Activated CD4-positive, alpha-beta T cell treated with anti-CD3 and anti-CD28 coated beads, Interleukin-2, amount 10 ng/mL, durations not matched to agents 7 days and 5 days (primary cell): Measurements from ENCODE around the gene FAM174C. TPM values are rescaled to one million over a fixed set of nuclear protein-coding genes. Genes with fewer than 3 reads are reported as not detected.

Experiments
- CTCF ChIA-PET: fragments of 350-600 bp; sonication (Branson Sonifier 250); formaldehyde crosslinking; loops from one replicate; lab custom pipeline; 2021; ENCODE audit warnings: antibody characterized with exemption; lab: Charles Lee
- POLR2A ChIA-PET: fragments of 350-600 bp; sonication (Branson Sonifier 250); formaldehyde crosslinking; loops from one replicate; lab custom pipeline; 2021; ENCODE audit warnings: antibody characterized with exemption; lab: Charles Lee
- DNase-seq: peaks from one replicate; pipeline ENCODE4 v3.0.0-alpha.2; 2020
- H3K27ac Mint-ChIP-seq: one replicate; pipeline ENCODE4 v1.8.0; 2021; ENCODE audit warnings: mild to moderate bottlenecking, moderate library complexity, mixed read lengths
- H3K27me3 Mint-ChIP-seq: one replicate; pipeline ENCODE4 v1.8.0; 2021; ENCODE audit warnings: mixed read lengths
- H3K36me3 Mint-ChIP-seq: one replicate; pipeline ENCODE4 v1.8.0; 2021; ENCODE audit warnings: low read depth, mixed read lengths
- H3K4me1 Mint-ChIP-seq: one replicate; pipeline ENCODE4 v1.8.0; 2021; ENCODE audit warnings: mixed read lengths
- H3K4me3 Mint-ChIP-seq: one replicate; pipeline ENCODE4 v1.8.0; 2021; ENCODE audit warnings: mild to moderate bottlenecking, moderate library complexity, mixed read lengths
- H3K9me3 Mint-ChIP-seq: one replicate; pipeline ENCODE4 v1.8.0; 2021; ENCODE audit warnings: mixed read lengths
- total RNA-seq, 2 experiments: library from RNA; stranded (reverse); gene quantifications; one replicate each; pipeline ENCODE4 v1.2.3, GENCODE V29; 2021

Gene FAM174C
- total RNA-seq: 10 to 100 TPM; 47.8 to 51.5 TPM

DNA sequence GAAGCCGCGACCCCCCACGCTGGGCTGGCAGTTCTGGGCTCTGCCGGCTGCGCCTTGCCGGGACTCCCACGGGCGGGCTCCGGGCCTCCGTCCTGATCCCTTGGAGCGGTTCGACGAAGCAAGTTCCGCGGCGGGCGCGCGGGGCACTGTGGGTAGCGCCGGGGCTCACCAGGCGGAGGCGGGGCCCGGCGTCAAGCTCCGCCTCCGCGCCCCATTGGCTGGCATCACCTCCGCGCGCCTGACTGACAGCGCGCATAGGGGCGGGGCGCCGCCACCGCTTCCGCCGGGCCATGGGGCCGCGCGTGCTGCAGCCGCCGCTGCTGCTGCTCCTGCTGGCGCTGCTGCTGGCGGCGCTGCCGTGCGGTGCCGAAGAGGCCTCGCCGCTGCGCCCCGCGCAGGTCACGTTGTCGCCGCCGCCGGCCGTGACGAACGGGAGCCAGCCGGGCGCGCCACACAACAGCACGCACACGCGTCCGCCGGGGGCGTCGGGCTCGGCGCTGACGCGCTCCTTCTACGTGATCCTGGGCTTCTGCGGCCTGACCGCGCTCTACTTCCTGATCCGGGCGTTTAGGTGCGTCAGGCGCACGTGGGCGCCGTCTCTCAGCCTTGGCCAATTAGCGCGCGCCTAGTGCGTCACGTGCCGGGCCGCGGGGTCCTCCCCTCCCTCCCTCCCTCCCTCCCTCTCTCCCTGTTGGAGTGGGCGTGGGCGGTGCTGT lies at the start of gene FAM174C:
TSS of gene FAM174C (plus strand) at position 271 of the 716 bp plus-strand sequence. CDS start at position 291, 20 bp downstream.
- no peaks in the 10 kb centered on the region for H3K9me3 Mint-ChIP-seq

DNA sequence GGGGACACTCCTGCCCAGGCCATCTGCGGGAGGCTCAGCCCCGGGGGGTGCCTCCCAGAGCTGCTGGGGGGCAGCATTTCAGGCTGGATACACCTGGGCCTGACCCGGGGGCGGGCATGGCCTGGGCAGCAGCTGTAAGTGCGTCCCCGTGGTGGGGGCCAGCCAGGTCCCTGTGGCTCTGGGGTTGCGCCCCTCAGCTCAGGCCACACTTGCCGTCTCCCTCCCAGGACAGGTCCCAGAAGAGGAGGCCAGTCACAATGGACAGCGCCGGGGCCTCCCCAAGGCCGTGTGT lies 49.2 kb upstream of the FAM174C start:
- H3K36me3 Mint-ChIP-seq: no peaks in the 10 kb centered on the region
- H3K4me1 Mint-ChIP-seq: no peaks in the 10 kb centered on the region
- H3K27me3 Mint-ChIP-seq: no peaks in the 10 kb centered on the region
- DNase-seq: no peak
- no peaks in the 10 kb centered on the region for H3K9me3 Mint-ChIP-seq
- CTCF ChIA-PET: interaction anchor here (1.1 kb wide), 2 partner anchors 9 to 456 kb away, joined by 3 read pairs; no protein-coding TSS in a partner anchor
- POLR2A ChIA-PET: no interaction called here
- no peak overlapping the region for H3K27ac Mint-ChIP-seq
- H3K4me3 Mint-ChIP-seq: no peak overlapping the region

More for the DNA sequence above, at the start of gene FAM174C:
- Mint-ChIP-seq H3K4me1 (peaks cover 56% of the 10 kb centered on the region), H3K36me3 (peaks cover 57% of the 10 kb centered on the region), H3K4me3 (peak within 1 kb of the TSS; percentile 88), H3K27me3 (no peaks in the 10 kb centered on the region), H3K27ac (peak within 1 kb of the TSS; percentile 97)
- peak; percentile 96 for DNase-seq
- ChIA-PET POLR2A (interaction anchor here (1.4 kb wide), 1 partner anchor 23 kb away, joined by 3 read pairs; no protein-coding TSS in a partner anchor), CTCF (interaction anchor here (0.6 to 4.4 kb wide), 6 partner anchors 9 to 353 kb away, joined by 3 to 34 read pairs (median 6); partner anchors contain the start of genes ABCA7 and ATP5F1D)

DNA sequence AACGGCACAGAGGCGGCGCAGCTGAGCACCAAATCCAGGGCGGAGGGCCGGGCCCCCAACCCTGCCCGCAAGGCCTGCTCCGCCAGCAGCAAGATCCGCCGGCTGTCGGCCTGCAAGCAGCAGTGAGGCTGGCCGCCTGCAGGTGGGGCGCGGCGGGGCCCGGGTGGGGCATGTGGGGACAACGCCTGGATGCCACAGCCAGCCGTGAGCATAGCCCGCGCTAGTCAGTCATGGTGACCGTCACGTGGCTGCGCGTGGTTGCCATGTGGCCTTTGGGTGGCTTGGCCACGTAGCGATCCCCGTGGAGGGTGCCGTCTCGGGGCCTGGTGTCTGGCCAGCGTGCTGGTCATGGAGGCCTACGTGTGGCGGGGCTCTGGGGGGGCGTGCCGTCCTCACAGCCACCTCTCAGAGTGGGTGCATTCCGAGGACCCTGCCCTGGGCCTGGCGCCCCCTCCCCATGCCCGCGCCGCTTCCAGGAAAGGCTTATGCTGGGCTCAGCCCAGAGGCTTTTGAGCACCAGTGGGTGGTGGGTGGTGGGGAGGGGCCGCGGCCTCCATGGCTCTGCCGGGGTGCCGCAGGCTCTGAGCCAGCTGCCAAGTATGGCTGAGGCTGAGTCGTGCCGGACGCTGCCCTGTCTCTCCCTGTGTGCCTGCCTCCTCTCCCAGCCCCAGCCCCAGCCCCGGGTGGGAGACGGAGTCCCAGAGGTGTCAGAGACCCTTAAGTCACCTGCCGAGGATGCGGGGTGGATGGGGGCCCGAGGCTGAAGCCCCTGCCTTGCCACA lies 48.6 kb upstream of the FAM174C start:
- POLR2A ChIA-PET: no interaction called here
- Mint-ChIP-seq H3K27me3 (no peaks in the 10 kb centered on the region), H3K9me3 (no peaks in the 10 kb centered on the region), H3K27ac (no peak overlapping the region), H3K4me1 (no peaks in the 10 kb centered on the region), H3K4me3 (no peak overlapping the region), H3K36me3 (no peaks in the 10 kb centered on the region)
- DNase-seq: no peak
- CTCF ChIA-PET: interaction anchor here (1.1 to 1.5 kb wide), 2 partner anchors 10 to 40 kb away, joined by 3 read pairs; no protein-coding TSS in a partner anchor

DNA sequence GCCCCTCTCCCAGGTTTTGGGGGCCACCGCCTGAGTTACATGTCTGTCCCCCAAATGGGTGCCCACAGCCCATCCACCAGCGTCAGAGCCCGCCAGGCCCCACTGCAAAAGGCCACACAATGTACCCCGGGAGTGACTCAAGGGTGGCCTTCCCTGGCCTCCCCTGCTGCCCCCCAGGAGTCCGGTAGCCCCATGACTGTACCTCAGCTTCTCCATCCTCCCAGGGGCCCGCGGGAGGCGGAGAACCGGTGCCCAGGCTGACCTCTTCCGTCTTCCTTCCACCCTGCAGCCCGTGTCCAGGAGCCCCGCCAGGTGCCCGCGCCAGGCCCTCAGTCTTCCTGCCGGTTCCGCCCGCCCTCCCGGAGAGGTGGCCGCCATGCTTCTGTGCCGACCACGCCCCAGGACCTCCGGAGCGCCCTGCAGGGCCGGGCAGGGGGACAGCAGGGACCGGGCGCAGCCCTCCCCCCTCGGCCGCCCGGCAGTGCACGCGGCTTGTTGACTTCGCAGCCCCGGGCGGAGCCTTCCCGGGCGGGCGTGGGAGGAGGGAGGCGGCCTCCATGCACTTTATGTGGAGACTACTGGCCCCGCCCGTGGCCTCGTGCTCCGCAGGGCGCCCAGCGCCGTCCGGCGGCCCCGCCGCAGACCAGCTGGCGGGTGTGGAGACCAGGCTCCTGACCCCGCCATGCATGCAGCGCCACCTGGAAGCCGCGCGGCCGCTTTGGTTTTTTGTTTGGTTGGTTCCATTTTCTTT lies 47.9 kb upstream of the FAM174C start:
- Mint-ChIP-seq H3K36me3 (no peaks in the 10 kb centered on the region), H3K27ac (no peak overlapping the region), H3K27me3 (no peaks in the 10 kb centered on the region), H3K4me3 (no peak overlapping the region), H3K4me1 (no peaks in the 10 kb centered on the region), H3K9me3 (no peaks in the 10 kb centered on the region)
- no peak for DNase-seq
- CTCF ChIA-PET: interaction anchor here (1.5 kb wide), 1 partner anchor 39 kb away, joined by 3 read pairs; no protein-coding TSS in a partner anchor
- POLR2A ChIA-PET: no interaction called here

DNA sequence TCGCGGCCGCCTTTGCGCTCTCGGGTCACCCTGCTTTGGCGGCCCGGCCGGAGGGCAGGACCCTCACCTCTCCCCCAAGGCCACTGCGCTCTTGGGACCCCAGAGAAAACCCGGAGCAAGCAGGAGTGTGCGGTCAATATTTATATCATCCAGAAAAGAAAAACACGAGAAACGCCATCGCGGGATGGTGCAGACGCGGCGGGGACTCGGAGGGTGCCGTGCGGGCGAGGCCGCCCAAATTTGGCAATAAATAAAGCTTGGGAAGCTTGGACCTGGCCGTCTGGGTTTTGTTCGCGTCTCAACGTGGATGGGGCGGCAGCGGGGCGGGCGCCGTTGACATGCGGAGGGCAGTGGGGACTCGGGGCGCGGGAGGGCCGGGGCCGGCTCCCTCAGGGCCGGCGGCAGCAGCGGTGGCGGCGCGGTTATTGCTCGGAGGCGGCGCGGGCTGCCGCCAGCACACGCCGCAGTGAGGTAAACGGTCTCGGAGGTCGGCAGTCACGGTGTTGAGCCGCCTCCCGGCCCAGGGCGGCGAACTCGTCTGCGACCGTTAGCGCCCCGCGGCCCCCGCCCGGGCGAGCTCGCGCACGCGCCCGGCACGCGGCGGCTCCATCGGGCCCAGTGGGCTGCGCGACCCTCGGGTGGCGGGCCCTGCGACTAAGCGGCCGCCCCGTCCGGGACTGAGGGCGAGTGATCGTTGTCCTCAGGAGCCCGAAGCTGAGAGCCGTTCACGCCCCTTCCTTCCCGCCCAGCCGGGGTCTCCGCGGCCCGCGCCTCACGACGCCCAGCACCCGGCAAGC lies 47.0 kb upstream of the FAM174C start:
- POLR2A ChIA-PET: no interaction called here
- Mint-ChIP-seq H3K27ac (no peak overlapping the region), H3K4me3 (no peak overlapping the region), H3K4me1 (no peaks in the 10 kb centered on the region), H3K27me3 (no peaks in the 10 kb centered on the region), H3K36me3 (no peaks in the 10 kb centered on the region), H3K9me3 (no peaks in the 10 kb centered on the region)
- DNase-seq: no peak
- CTCF ChIA-PET: interaction anchor here (1.5 kb wide), 1 partner anchor 38 kb away, joined by 3 read pairs; no protein-coding TSS in a partner anchor

DNA sequence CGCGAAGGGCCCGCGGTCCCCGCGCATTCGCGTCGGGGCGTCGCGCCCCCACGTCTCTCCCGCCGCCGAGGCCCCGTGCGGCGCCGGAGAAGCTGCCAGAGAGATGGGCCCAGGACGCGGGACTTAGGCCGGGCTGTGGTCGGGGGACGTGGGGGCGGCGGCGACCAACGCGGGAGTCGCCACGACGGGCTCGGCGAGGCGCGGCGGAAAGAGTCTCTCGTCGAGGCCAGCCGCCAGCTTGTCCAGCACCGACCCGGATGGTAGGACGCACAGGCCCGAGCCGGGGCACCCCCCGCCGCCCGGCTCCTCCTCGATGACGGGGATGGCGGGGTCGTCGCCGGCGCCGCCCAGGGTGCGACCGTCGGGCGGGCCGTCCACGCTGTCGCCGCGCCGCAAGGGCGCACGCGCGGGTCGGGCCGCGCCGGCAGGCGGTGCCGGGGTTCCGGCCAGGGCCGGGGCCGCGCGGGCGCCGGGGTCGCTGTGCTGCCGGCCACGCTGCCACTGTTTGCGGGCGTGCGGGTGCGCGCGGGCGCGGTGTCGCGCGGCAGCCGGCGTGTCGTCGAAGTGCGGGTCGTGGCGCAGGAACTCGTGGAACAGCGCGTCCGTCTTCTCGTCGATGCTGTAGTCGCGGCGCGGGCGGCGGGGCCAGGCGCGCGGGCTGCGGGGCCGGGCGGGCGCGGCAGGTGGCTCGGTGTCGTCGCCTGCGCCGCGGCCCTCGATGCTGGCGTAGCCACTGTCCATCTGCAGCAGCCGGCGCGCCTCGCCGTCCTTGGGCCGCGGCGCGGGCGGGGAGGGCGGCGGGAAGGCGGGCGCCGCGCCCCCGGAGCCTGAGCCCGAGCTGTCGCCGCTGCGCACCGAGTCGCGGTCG lies 46.0 kb upstream of the FAM174C start:
- Mint-ChIP-seq H3K9me3 (no peaks in the 10 kb centered on the region), H3K27me3 (no peaks in the 10 kb centered on the region), H3K27ac (no peak overlapping the region), H3K4me1 (no peaks in the 10 kb centered on the region), H3K36me3 (no peaks in the 10 kb centered on the region), H3K4me3 (no peak overlapping the region)
- ChIA-PET POLR2A (no interaction called here), CTCF (interaction anchor here (1.2 kb wide), 1 partner anchor 15 kb away, joined by 3 read pairs; no protein-coding TSS in a partner anchor)
- DNase-seq: no peak

DNA sequence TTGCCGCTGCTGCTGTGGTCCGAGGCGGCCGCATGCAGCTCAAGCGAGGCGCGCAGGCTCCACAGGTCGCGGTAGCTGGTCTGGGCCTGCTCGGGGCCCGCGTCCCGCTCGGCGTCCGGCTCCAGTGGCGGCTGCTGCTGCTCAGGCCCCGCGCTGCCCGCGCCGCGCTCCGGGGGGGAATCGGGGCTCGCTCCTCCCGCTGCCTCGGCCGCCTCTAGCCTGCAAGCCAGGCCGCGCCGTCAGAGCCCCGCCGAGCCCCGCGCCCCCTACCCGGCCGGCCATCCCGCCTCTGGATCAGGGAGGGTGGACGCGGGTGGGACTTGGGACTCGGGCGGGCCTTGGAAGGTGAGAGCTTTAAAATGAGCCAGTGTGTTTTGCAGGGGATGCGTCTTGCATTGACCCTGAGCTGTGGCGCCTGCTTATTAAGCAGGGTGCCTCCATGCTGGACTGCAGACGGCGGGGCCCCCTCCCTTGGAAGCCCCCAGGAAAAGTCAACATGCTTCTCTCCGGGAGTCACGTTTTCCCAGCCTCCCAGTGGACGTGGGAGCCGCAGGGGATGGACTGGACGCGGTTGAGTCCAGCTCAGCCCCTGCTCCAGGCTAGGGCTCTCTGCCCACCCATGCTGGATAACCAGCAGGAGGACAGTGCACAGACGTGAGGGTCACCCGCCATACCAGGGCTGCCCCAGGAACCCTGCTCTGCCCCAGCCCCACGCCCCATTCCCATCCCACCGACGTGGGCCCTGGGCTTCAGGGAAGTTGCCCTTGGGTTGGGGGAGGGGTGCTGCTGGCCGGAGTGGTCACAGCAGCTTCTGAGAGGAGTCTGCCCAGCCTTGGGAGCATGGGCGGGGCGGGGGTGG lies 45.2 kb upstream of the FAM174C start:
- no peak for DNase-seq
- H3K36me3 Mint-ChIP-seq: no peaks in the 10 kb centered on the region
- H3K27me3 Mint-ChIP-seq: no peaks in the 10 kb centered on the region
- H3K4me1 Mint-ChIP-seq: no peaks in the 10 kb centered on the region
- no peak overlapping the region for H3K4me3 Mint-ChIP-seq
- POLR2A ChIA-PET: no interaction called here
- H3K9me3 Mint-ChIP-seq: no peaks in the 10 kb centered on the region
- CTCF ChIA-PET: interaction anchor here (1.2 kb wide), 1 partner anchor 14 kb away, joined by 3 read pairs; no protein-coding TSS in a partner anchor
- no peak overlapping the region for H3K27ac Mint-ChIP-seq

DNA sequence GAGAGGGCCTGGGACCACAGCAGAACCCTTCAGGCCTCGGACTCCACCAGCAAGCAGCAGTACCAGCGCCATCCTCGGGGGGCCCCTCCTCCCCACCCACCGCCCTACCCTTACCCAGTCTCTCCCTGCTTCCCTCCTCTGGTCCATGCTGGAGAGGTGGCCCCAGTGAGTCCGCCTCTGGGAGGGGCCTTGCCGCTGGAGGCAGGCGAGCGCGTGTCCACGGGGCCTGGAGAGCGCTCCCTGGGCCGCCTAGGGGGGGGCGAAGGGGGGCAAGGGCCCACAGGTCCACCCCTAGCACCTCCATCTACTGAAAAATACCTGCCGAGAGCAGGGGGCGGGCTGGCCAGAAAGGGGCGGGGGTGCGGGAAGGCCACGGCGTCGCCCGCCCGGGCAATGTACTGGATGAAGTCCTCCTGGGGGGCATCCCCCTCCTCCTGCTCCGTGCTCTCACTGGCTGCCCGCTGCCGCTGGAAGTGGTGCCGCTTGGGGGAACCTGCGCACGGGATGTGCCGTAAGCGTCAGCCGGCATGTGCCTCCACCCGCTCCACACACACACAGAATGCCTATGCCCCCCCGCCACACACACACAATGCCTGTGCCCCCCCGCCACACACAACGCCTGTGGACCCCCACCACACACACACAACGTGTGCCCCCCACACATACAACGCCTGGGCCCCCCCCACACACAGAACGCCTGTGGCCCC lies 44.4 kb upstream of the FAM174C start:
- no peak for DNase-seq
- Mint-ChIP-seq H3K9me3 (no peaks in the 10 kb centered on the region), H3K27me3 (no peaks in the 10 kb centered on the region), H3K27ac (no peak overlapping the region), H3K4me1 (no peaks in the 10 kb centered on the region), H3K4me3 (no peak overlapping the region), H3K36me3 (no peaks in the 10 kb centered on the region)
- POLR2A ChIA-PET: no interaction called here
- CTCF ChIA-PET: interaction anchor here (1.2 kb wide), 1 partner anchor 13 kb away, joined by 3 read pairs; no protein-coding TSS in a partner anchor

DNA sequence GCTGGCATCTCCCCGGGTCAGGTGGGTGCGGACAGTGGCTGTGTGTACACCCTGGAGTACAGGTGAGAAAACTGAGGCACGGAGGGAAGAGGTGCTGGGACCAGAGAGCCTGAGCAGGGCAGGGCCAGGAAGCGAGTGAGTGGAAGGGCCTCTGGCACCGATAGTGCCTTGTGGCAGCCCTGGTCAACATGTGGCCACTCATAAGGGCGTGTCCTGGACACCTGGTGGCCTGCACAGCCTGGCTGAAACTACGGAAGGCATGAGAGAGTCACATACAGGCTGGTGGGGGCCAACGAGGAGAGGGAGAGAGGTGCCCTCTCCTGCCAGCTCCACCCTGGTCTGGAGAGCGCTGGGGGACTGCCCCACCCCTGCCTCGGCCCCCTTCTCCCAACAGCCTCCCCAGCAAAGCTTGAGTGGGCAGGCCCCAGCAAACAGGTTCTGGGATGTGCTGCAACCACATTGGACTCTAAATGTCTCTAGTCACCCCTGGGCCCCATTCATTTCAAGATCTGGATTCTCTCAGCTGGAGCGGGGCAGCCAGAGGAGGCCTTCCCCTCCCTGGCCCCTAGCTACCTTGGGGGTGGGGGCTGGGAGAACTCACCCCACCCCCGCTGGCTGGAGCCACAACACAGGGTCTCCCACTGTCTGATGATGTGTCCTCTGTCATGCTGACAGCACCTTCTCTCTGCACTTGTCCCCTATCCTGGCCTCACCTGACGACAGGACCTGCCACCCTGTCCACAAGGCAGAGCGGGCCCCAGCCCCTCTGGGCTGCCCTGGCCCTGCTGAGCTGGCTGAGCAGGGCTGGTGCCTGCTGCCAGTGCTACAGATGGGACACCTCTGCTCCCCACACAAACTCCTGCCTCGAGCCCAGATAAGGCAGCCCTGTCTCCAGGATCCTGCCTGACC lies 43.3 kb upstream of the FAM174C start:
- H3K9me3 Mint-ChIP-seq: no peaks in the 10 kb centered on the region
- POLR2A ChIA-PET: no interaction called here
- CTCF ChIA-PET: no interaction called here
- H3K4me3 Mint-ChIP-seq: no peak overlapping the region
- H3K27me3 Mint-ChIP-seq: peaks cover 4% of the 10 kb centered on the region
- no peaks in the 10 kb centered on the region for H3K4me1 Mint-ChIP-seq
- H3K36me3 Mint-ChIP-seq: no peaks in the 10 kb centered on the region
- DNase-seq: no peak
- H3K27ac Mint-ChIP-seq: peak overlapping the region; percentile 80
